GM23338 (cell line): ENCODE data around the gene PER2. TPM values are rescaled to one million over a fixed set of nuclear protein-coding genes. Genes with fewer than 3 reads are reported as not detected.
A peak's percentile ranks its signal among the peaks of the same experiment; 100 is the strongest.

ENCODE experiments used
- ATAC-seq: fragments of 200-7000 bp; cut with Tn5 transposase; 3 replicates; pipeline ENCODE4 v1.9.1; 2020
- DNase-seq: peaks from one replicate; pipeline ENCODE4 v3.0.0-alpha.2; 2015; ENCODE audit warnings: low spot score
- H2AFZ ChIP-seq: fragments of 200-600 bp; sonication (generic); 2 replicates; pipeline ENCODE4 v1.8.0; 2016; ENCODE audit warnings: antibody characterized with exemption, mild to moderate bottlenecking, moderate library complexity
- H3F3A ChIP-seq: fragments of 200-600 bp; sonication (generic); replicated peaks from 2 replicates; pipeline ENCODE4 v1.8.0; 2017; ENCODE audit warnings: antibody characterized with exemption, mixed run types, low read depth
- H3K27ac ChIP-seq: fragments of 200-600 bp; sonication (generic); 2 replicates; pipeline ENCODE4 v1.6.1; 2016; ENCODE audit warnings: low read depth
- H3K27me3 ChIP-seq: fragments of 200-600 bp; sonication (generic); 2 replicates; pipeline ENCODE4 v1.8.0; 2016; ENCODE audit warnings: mild to moderate bottlenecking, mixed run types, moderate library complexity; ENCODE audit not compliant: insufficient read depth
- H3K36me3 ChIP-seq: fragments of 200-600 bp; sonication (generic); 2 replicates; pipeline ENCODE4 v1.8.0; 2016; ENCODE audit warnings: mild to moderate bottlenecking; ENCODE audit not compliant: insufficient read depth
- H3K4me1 ChIP-seq: fragments of 200-600 bp; sonication (generic); 2 replicates; pipeline ENCODE4 v1.8.0; 2016; ENCODE audit warnings: mild to moderate bottlenecking, moderate library complexity; ENCODE audit not compliant: insufficient read depth
- H3K4me2 ChIP-seq: fragments of 200-600 bp; sonication (generic); 2 replicates; pipeline ENCODE4 v1.7.1; 2017; ENCODE audit warnings: mixed run types
- H3K4me3 ChIP-seq: fragments of 200-600 bp; sonication (generic); 2 replicates; pipeline ENCODE4 v1.6.1; 2016; ENCODE audit warnings: mixed run types
- H3K79me2 ChIP-seq: fragments of 200-600 bp; sonication (generic); replicated peaks from 2 replicates; pipeline ENCODE4 v1.8.0; 2017; ENCODE audit warnings: mild to moderate bottlenecking; ENCODE audit not compliant: insufficient read depth
- H3K9me2 ChIP-seq: fragments of 200-600 bp; sonication (generic); 2 replicates; pipeline ENCODE4 v1.8.0; 2017; ENCODE audit not compliant: insufficient read depth
- H4K20me1 ChIP-seq: fragments of 200-600 bp; sonication (generic); replicated peaks from 2 replicates; pipeline ENCODE4 v1.8.0; 2017; ENCODE audit warnings: mild to moderate bottlenecking; ENCODE audit not compliant: insufficient read depth
- H3K27ac Mint-ChIP-seq: 2 replicates; pipeline ENCODE4 v1.8.0; 2020; ENCODE audit warnings: inconsistent platforms, mild to moderate bottlenecking, moderate library complexity, mixed read lengths
- H3K27me3 Mint-ChIP-seq: 3 replicates; pipeline ENCODE4 v1.8.0; 2022; ENCODE audit warnings: low read depth, mild to moderate bottlenecking, moderate library complexity, mixed read lengths, inconsistent platforms; ENCODE audit not compliant: insufficient read depth, poor library complexity
- H3K36me3 Mint-ChIP-seq: 3 replicates; pipeline ENCODE4 v1.8.0; 2021; ENCODE audit warnings: low read depth, mild to moderate bottlenecking, inconsistent platforms, moderate library complexity, mixed read lengths
- H3K4me1 Mint-ChIP-seq: 3 replicates; pipeline ENCODE4 v1.8.0; 2020; ENCODE audit warnings: mild to moderate bottlenecking, inconsistent platforms, mixed read lengths
- H3K4me3 Mint-ChIP-seq: 3 replicates; pipeline ENCODE4 v1.8.0; 2021; ENCODE audit warnings: moderate library complexity, mild to moderate bottlenecking, inconsistent platforms, mixed read lengths
- H3K9me3 Mint-ChIP-seq: 3 replicates; pipeline ENCODE4 v1.8.0; 2020; ENCODE audit warnings: moderate library complexity, mild to moderate bottlenecking, inconsistent platforms, mixed read lengths
- CREB1 ChIP-seq: fragments of 250-450 bp; sonication (Bioruptor Pico); IDR thresholded peaks from 2 replicates; pipeline ENCODE4 v1.5.0; 2020; ENCODE audit warnings: low read depth, mild to moderate bottlenecking, moderate library complexity
- ETS1 ChIP-seq: IDR thresholded peaks from 2 replicates; pipeline ENCODE4 v1.6.1; 2016; ENCODE audit warnings: antibody characterized with exemption
- JUNB ChIP-seq: IDR thresholded peaks from one replicate; pipeline ENCODE4 v1.6.1; 2016; ENCODE audit warnings: antibody characterized with exemption; ENCODE audit not compliant: unreplicated experiment
- NANOG ChIP-seq: IDR thresholded peaks from 2 replicates; pipeline ENCODE4 v1.6.1; 2016; ENCODE audit warnings: antibody characterized with exemption, borderline replicate concordance
- REST ChIP-seq: IDR thresholded peaks from one replicate; pipeline ENCODE4 v1.6.1; 2018; ENCODE audit warnings: antibody characterized with exemption; ENCODE audit not compliant: unreplicated experiment
- STAT1 ChIP-seq: IDR thresholded peaks from one replicate; pipeline ENCODE4 v1.6.1; 2016; ENCODE audit warnings: antibody characterized with exemption; ENCODE audit not compliant: unreplicated experiment
- ZNF114 ChIP-seq: fragments of 250-450 bp; sonication (Bioruptor Pico); IDR thresholded peaks from 2 replicates; pipeline ENCODE4 v1.5.0; 2020; ENCODE audit warnings: mild to moderate bottlenecking, moderate library complexity
- ZNF331 ChIP-seq: fragments of 250-450 bp; sonication (Bioruptor Pico); IDR thresholded peaks from 2 replicates; pipeline ENCODE4 v1.5.0; 2020; ENCODE audit warnings: low read depth, mild to moderate bottlenecking, moderate library complexity
- polyA plus RNA-seq: library from polyadenylated mRNA; unstranded; fragments of >200 nt; fragmentation: Nextera tagmentation; extraction: Ambion mirVana; gene quantifications from 2 replicates; pipeline ENCODE4 v1.2.1, GENCODE V29; 2016
- total RNA-seq: library from RNA; depleted of rRNA; stranded (reverse); fragments of >200 nt; shearing (Covaris generic); gene quantifications from 2 replicates; pipeline ENCODE4 v1.2.3, GENCODE V29; 2014
- TF ChIP-seq, protein P1 (sequence below), 2 experiments: fragments of 200-600 bp in 1 of 2; sonication (generic) in 1 of 2; conservative IDR thresholded peaks; 2 replicates each; pipeline versions ENCODE4 v1.5.1 to v1.6.1; 2016 to 2017; ENCODE audit warnings: antibody characterized with exemption in 2 of 2, low read depth in 2 of 2, mild to moderate bottlenecking in 2 of 2, moderate library complexity in 1 of 2
- TF ChIP-seq, protein P2 (sequence below): fragments of 250-450 bp; sonication (Bioruptor Pico); IDR thresholded peaks from 2 replicates; pipeline ENCODE4 v1.5.0; 2020; ENCODE audit warnings: mild to moderate bottlenecking, moderate library complexity

PER2 gene
- total and polyA plus RNA-seq, 2 experiments from 2014 or later, result 2.2 to 4.6 TPM

DNA sequence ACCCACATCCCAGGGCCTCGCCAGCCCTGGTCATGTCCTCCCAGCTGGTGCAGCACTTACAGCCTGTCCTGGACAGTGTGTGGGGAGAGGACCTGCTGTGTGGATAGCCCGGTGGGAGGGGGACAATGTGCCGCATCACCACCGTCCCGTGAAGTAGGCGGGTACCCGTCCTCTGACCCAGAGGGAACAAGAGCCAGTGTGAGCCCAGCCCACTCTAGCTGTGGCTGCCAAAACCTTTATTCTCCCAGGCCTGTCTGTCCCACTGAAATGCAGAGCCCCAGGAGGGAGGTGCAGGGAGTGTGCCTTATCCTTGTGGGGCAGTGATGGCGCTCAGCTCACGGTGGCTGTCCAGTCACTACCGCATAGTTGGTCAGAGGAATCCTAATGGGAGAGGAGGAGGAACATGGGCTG, 33.6 kb upstream of the PER2 start:
- Histone ChIP-seq H3K9me2 (no peaks in the 10 kb centered on the region), H3K4me1 (peaks cover 9% of the 10 kb centered on the region; the same call in 1 of the 2 replicates), H3K4me3 (no peak overlapping the region), H2AFZ (no peak overlapping the region), H3K27ac (no peak overlapping the region), H3K36me3 (no peaks in the 10 kb centered on the region), H3K4me2 (no peak overlapping the region), H3K27me3 (peaks cover 7% of the 10 kb centered on the region), H3F3A (no peaks in the 10 kb centered on the region), H3K79me2 (0 out of 2 replicates have a peak, but pooled peaks cover 13% of the 10 kb centered on the region), H4K20me1 (no peaks in the 10 kb centered on the region)
- no peak overlapping the region for H3K27ac Mint-ChIP-seq
- TF ChIP-seq ETS1 (no peak), CREB1 (CRISPR knock-in tag) (no peak), NANOG (no peak), ZNF114 (no peak), JUNB (no peak), STAT1 (no peak), ZNF331 (no peak), REST (no peak)
- TF ChIP-seq, protein P1, sequence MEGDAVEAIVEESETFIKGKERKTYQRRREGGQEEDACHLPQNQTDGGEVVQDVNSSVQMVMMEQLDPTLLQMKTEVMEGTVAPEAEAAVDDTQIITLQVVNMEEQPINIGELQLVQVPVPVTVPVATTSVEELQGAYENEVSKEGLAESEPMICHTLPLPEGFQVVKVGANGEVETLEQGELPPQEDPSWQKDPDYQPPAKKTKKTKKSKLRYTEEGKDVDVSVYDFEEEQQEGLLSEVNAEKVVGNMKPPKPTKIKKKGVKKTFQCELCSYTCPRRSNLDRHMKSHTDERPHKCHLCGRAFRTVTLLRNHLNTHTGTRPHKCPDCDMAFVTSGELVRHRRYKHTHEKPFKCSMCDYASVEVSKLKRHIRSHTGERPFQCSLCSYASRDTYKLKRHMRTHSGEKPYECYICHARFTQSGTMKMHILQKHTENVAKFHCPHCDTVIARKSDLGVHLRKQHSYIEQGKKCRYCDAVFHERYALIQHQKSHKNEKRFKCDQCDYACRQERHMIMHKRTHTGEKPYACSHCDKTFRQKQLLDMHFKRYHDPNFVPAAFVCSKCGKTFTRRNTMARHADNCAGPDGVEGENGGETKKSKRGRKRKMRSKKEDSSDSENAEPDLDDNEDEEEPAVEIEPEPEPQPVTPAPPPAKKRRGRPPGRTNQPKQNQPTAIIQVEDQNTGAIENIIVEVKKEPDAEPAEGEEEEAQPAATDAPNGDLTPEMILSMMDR (conservative IDR thresholded peaks at IDR 0.05; ENCODE audit: low read depth in 2 of 2), result no peak
- TF ChIP-seq, protein P2, sequence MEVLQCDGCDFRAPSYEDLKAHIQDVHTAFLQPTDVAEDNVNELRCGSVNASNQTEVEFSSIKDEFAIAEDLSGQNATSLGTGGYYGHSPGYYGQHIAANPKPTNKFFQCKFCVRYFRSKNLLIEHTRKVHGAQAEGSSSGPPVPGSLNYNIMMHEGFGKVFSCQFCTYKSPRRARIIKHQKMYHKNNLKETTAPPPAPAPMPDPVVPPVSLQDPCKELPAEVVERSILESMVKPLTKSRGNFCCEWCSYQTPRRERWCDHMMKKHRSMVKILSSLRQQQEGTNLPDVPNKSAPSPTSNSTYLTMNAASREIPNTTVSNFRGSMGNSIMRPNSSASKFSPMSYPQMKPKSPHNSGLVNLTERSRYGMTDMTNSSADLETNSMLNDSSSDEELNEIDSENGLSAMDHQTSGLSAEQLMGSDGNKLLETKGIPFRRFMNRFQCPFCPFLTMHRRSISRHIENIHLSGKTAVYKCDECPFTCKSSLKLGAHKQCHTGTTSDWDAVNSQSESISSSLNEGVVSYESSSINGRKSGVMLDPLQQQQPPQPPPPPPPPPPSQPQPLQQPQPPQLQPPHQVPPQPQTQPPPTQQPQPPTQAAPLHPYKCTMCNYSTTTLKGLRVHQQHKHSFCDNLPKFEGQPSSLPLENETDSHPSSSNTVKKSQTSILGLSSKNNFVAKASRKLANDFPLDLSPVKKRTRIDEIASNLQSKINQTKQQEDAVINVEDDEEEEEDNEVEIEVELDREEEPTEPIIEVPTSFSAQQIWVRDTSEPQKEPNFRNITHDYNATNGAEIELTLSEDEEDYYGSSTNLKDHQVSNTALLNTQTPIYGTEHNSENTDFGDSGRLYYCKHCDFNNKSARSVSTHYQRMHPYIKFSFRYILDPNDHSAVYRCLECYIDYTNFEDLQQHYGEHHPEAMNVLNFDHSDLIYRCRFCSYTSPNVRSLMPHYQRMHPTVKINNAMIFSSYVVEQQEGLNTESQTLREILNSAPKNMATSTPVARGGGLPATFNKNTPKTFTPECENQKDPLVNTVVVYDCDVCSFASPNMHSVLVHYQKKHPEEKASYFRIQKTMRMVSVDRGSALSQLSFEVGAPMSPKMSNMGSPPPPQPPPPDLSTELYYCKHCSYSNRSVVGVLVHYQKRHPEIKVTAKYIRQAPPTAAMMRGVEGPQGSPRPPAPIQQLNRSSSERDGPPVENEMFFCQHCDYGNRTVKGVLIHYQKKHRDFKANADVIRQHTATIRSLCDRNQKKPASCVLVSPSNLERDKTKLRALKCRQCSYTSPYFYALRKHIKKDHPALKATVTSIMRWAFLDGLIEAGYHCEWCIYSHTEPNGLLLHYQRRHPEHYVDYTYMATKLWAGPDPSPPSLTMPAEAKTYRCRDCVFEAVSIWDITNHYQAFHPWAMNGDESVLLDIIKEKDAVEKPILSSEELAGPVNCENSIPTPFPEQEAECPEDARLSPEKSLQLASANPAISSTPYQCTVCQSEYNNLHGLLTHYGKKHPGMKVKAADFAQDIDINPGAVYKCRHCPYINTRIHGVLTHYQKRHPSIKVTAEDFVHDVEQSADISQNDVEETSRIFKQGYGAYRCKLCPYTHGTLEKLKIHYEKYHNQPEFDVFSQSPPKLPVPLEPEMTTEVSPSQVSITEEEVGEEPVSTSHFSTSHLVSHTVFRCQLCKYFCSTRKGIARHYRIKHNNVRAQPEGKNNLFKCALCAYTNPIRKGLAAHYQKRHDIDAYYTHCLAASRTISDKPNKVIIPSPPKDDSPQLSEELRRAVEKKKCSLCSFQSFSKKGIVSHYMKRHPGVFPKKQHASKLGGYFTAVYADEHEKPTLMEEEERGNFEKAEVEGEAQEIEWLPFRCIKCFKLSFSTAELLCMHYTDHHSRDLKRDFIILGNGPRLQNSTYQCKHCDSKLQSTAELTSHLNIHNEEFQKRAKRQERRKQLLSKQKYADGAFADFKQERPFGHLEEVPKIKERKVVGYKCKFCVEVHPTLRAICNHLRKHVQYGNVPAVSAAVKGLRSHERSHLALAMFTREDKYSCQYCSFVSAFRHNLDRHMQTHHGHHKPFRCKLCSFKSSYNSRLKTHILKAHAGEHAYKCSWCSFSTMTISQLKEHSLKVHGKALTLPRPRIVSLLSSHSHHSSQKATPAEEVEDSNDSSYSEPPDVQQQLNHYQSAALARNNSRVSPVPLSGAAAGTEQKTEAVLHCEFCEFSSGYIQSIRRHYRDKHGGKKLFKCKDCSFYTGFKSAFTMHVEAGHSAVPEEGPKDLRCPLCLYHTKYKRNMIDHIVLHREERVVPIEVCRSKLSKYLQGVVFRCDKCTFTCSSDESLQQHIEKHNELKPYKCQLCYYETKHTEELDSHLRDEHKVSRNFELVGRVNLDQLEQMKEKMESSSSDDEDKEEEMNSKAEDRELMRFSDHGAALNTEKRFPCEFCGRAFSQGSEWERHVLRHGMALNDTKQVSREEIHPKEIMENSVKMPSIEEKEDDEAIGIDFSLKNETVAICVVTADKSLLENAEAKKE (CRISPR knock-in tag), result no peak
- no peak for ATAC-seq
- H3K9me3 Mint-ChIP-seq, result peaks cover 3% of the 10 kb centered on the region; the same call in 1 of the 3 replicates
- H3K4me3 Mint-ChIP-seq, result peak overlapping the region; percentile 86
- DNase-seq, result no peak
- peaks cover 3% of the 10 kb centered on the region; the same call in 2 of the 3 replicates for H3K36me3 Mint-ChIP-seq
- H3K27me3 Mint-ChIP-seq, result peaks cover 12% of the 10 kb centered on the region
- H3K4me1 Mint-ChIP-seq, result peaks cover 9% of the 10 kb centered on the region; the same call in 2 of the 3 replicates
